Loucy (cell line): ENCODE results near the gene TXNDC5.

Experiments used
- H2AFZ ChIP-seq: fragments of 200-600 bp; sonication (generic); 2 replicates; pipeline ENCODE4 v1.6.0; 2016; ENCODE audit warnings: antibody characterized with exemption, mild to moderate bottlenecking, low read length, moderate library complexity
- H3F3A ChIP-seq: fragments of 200-600 bp; 2 replicates; pipeline ENCODE4 v1.6.0; 2016; ENCODE audit warnings: antibody characterized with exemption, low read depth, mild to moderate bottlenecking
- H3K27me3 ChIP-seq: fragments of 200-600 bp; sonication (generic); 2 replicates; pipeline ENCODE4 v1.6.1; 2014; ENCODE audit warnings: low read length, mild to moderate bottlenecking; ENCODE audit not compliant: insufficient read depth, poor library complexity, severe bottlenecking
- H3K36me3 ChIP-seq: fragments of 200-600 bp; sonication (generic); 2 replicates; pipeline ENCODE4 v1.6.1; 2016; ENCODE audit warnings: low read length; ENCODE audit not compliant: insufficient read depth
- H3K4me1 ChIP-seq: fragments of 200-600 bp; sonication (generic); 2 replicates; pipeline ENCODE4 v1.5.1; 2014; ENCODE audit warnings: low read length, mild to moderate bottlenecking; ENCODE audit not compliant: insufficient read depth, poor library complexity, severe bottlenecking
- H3K4me2 ChIP-seq: fragments of 200-600 bp; sonication (generic); 2 replicates; pipeline ENCODE4 v1.6.0; 2014; ENCODE audit warnings: antibody characterized with exemption, low read length, low read depth, mild to moderate bottlenecking; ENCODE audit not compliant: poor library complexity, severe bottlenecking
- H3K4me3 ChIP-seq: fragments of 200-600 bp; sonication (generic); 2 replicates; pipeline ENCODE4 v1.5.1; 2014; ENCODE audit warnings: low read length, mild to moderate bottlenecking, mixed read lengths; ENCODE audit not compliant: poor library complexity, severe bottlenecking
- H3K79me2 ChIP-seq: fragments of 200-600 bp; sonication (generic); 2 replicates; pipeline ENCODE4 v1.6.1; 2014; ENCODE audit warnings: low read length; ENCODE audit not compliant: insufficient read depth
- H3K9ac ChIP-seq: fragments of 200-600 bp; sonication (generic); 2 replicates; pipeline ENCODE4 v1.6.0; 2014; ENCODE audit warnings: mild to moderate bottlenecking, low read depth, low read length, moderate library complexity; ENCODE audit not compliant: poor library complexity, severe bottlenecking
- H3K9me2 ChIP-seq: fragments of 200-600 bp; sonication (generic); replicated peaks from 2 replicates; pipeline ENCODE4 v1.6.1; 2016; ENCODE audit warnings: low read depth, low read length, mixed read lengths
- H3K9me3 ChIP-seq: fragments of 200-600 bp; sonication (generic); 2 replicates; pipeline ENCODE4 v1.6.1; 2014; ENCODE audit warnings: mild to moderate bottlenecking, antibody characterized with exemption, low read length, low read depth; ENCODE audit not compliant: insufficient read depth
- H4K20me1 ChIP-seq: fragments of 200-600 bp; sonication (generic); 2 replicates; pipeline ENCODE4 v1.6.0; 2014; ENCODE audit warnings: antibody characterized with exemption, low read length, mild to moderate bottlenecking; ENCODE audit not compliant: insufficient read depth, poor library complexity, severe bottlenecking
- EZH2phosphoT487 ChIP-seq: fragments of 200-600 bp; IDR thresholded peaks from 2 replicates; pipeline ENCODE4 v1.6.1; 2018; ENCODE audit warnings: antibody characterized with exemption, mild to moderate bottlenecking, moderate library complexity, borderline replicate concordance
- TF ChIP-seq, protein P1 (sequence below): fragments of 200-600 bp; sonication (generic); conservative IDR thresholded peaks from 2 replicates; pipeline ENCODE4 v1.5.1; 2014; ENCODE audit warnings: mild to moderate bottlenecking, antibody characterized with exemption, low read length

TXNDC5 gene

DNA sequence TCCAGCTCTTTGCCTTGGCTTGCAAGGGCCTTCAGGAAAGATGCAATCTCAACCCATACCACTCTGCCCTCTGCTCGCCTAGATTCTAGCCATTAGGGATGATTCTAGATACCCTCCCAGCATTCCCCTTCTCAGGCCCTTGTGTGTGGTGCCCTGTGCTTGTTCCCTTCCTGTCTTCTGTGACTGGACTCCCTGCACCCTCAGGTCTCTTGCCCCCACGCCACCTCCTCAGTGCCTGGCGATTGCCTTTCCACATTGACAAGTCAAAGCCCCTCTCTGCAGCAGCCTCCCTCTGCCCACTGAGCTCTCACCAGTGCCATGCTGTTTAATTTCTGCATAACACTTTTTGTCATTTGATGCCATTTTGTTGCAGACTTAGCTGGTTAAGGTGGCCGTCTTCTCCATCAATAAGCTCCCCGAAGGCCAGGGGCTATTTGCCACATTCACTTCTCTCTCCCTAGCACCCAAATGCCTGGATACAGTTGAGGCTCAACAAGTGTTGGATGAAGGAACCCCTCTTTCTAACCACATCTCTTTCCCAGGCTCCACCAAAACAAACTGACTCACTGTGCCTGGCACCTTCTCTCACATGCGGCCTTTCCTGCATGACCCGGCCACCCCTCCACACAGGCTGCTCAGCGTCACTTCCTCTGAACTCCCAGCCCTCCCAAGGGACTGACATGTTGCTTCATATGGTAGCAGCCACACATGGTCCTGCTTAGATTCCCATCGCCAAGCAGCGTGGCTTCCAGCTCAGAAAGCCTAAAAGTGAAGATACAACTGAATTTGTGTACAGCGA lies 4.6 kb upstream of the TXNDC5 start:
- Histone ChIP-seq H3K4me3 (no peak overlapping the region), H3F3A (no peaks in the 10 kb centered on the region; the same call in 1 of the 2 replicates), H3K9me3 (no peaks in the 10 kb centered on the region), H2AFZ (peak overlapping the region; percentile 21; the same call in 1 of the 2 replicates), H3K4me1 (peaks cover 12% of the 10 kb centered on the region), H3K9ac (no peak overlapping the region), H3K4me2 (no peak overlapping the region), H3K9me2 (no peaks in the 10 kb centered on the region), H3K36me3 (no peaks in the 10 kb centered on the region), H4K20me1 (no peaks in the 10 kb centered on the region), H3K27me3 (no peaks in the 10 kb centered on the region), H3K79me2 (no peaks in the 10 kb centered on the region)
- no peak for TF ChIP-seq EZH2phosphoT487
- TF ChIP-seq, protein P1, sequence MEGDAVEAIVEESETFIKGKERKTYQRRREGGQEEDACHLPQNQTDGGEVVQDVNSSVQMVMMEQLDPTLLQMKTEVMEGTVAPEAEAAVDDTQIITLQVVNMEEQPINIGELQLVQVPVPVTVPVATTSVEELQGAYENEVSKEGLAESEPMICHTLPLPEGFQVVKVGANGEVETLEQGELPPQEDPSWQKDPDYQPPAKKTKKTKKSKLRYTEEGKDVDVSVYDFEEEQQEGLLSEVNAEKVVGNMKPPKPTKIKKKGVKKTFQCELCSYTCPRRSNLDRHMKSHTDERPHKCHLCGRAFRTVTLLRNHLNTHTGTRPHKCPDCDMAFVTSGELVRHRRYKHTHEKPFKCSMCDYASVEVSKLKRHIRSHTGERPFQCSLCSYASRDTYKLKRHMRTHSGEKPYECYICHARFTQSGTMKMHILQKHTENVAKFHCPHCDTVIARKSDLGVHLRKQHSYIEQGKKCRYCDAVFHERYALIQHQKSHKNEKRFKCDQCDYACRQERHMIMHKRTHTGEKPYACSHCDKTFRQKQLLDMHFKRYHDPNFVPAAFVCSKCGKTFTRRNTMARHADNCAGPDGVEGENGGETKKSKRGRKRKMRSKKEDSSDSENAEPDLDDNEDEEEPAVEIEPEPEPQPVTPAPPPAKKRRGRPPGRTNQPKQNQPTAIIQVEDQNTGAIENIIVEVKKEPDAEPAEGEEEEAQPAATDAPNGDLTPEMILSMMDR = no peak

- no peaks in the 10 kb centered on the region; the same call in 1 of the 2 replicates for H3F3A ChIP-seq
- H3K4me1 ChIP-seq = peaks cover 13% of the 10 kb centered on the region
- H3K79me2 ChIP-seq = peaks cover 7% of the 10 kb centered on the region
- H3K9me2 ChIP-seq = no peaks in the 10 kb centered on the region
- H2AFZ ChIP-seq = no peak overlapping the region
- H3K36me3 ChIP-seq = no peaks in the 10 kb centered on the region
- no peaks in the 10 kb centered on the region for H3K9me3 ChIP-seq
- TF ChIP-seq, protein P1 = no peak
- TF ChIP-seq EZH2phosphoT487 = no peak
- H3K9ac ChIP-seq = no peak overlapping the region
- no peaks in the 10 kb centered on the region for H3K27me3 ChIP-seq
- H3K4me3 ChIP-seq = no peak overlapping the region
- H3K4me2 ChIP-seq = no peak overlapping the region
- H4K20me1 ChIP-seq = peaks cover 3% of the 10 kb centered on the region
Observed at GRCh38 chr6:7914311-7914710, 3.7 kb upstream of the TXNDC5 start.

- Histone ChIP-seq H4K20me1 (peaks cover 15% of the 10 kb centered on the region), H2AFZ (no peak overlapping the region), H3K4me1 (peaks cover 27% of the 10 kb centered on the region)
Observed at GRCh38 chr6:7912736-7913517, 2.3 kb upstream of the TXNDC5 start.

More at GRCh38 chr6:7912736-7913517, 2.3 kb upstream of the TXNDC5 start:
- no peak overlapping the region for H3K4me2 ChIP-seq
- H3K36me3 ChIP-seq = no peaks in the 10 kb centered on the region
- no peaks in the 10 kb centered on the region for H3K9me2 ChIP-seq
- peaks cover 21% of the 10 kb centered on the region for H3K79me2 ChIP-seq
- no peaks in the 10 kb centered on the region for H3K27me3 ChIP-seq
- H3K9ac ChIP-seq = no peak overlapping the region
- TF ChIP-seq, protein P1 = no peak
- TF ChIP-seq EZH2phosphoT487 = no peak
- no peak overlapping the region for H3K4me3 ChIP-seq
- no peaks in the 10 kb centered on the region for H3K9me3 ChIP-seq
- H3F3A ChIP-seq = no peaks in the 10 kb centered on the region; the same call in 1 of the 2 replicates
